Fibroblast of lung (primary cell): ENCODE measurements around the gene SRRM3.

Experiments used
- EZH2 ChIP-seq: IDR thresholded peaks from 2 replicates; pipeline ENCODE4 v1.5.1; 2012; ENCODE audit warnings: low read length, control low read depth, mild to moderate bottlenecking; ENCODE audit errors: missing control alignments
- TF ChIP-seq, protein P1 (sequence below), 2 donors: IDR thresholded peaks in 1 of 2; conservative IDR thresholded peaks in 1 of 2; 1 replicate in 1 of 2; 2 replicates in 1 of 2; pipeline ENCODE4 v1.5.1; 2011 to 2012; ENCODE audit warnings: low read length in 2 of 2, control low read depth in 1 of 2, inconsistent platforms in 1 of 2, low read depth in 1 of 2, mild to moderate bottlenecking in 1 of 2

DNA sequence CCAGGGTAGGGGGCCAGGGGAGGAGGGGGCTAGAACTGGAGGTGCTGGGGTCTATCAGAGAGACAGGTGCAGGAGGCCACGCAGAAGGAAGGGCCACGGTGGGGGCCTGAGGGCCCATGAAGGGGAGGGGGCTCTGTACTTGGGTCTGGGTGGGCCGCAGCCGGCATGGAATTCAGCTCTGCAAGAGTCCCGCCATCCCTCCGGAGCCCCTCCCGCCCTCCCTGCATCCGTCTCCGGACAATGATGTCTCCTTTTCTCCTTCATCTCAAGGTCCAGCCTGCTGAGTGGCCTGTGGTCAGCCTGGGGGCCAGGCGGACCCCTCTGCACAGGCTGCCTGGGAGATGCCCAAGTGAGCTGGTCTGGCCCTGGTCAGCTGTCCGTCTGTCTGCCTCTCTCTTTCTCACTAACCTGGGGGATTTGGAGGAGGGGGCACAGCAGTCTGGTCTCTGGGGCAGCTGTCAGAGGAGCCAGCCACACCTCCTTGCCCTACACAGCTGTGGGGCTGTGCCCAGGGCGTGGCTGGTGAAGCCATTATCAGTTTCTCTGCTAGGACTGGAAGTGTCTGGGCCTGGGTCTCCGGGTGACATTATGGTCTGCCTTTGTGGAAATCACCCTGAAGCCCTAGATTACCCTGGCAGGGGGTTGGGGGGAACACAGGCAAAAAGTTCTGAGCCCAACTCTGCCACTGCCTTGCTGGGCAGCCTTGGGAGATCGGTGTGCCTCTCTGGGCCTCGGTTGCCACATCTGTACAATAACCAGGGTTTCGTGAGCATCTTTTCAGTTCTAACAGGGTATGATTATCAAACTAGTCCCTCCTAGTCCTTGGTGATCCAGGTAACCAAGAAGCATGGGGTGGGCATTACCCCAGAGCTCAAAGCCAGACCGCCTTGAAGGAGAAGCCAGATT lies 81.8 kb downstream of the SRRM3 start:
- peak; percentile 16 for TF ChIP-seq EZH2
- TF ChIP-seq, protein P1, sequence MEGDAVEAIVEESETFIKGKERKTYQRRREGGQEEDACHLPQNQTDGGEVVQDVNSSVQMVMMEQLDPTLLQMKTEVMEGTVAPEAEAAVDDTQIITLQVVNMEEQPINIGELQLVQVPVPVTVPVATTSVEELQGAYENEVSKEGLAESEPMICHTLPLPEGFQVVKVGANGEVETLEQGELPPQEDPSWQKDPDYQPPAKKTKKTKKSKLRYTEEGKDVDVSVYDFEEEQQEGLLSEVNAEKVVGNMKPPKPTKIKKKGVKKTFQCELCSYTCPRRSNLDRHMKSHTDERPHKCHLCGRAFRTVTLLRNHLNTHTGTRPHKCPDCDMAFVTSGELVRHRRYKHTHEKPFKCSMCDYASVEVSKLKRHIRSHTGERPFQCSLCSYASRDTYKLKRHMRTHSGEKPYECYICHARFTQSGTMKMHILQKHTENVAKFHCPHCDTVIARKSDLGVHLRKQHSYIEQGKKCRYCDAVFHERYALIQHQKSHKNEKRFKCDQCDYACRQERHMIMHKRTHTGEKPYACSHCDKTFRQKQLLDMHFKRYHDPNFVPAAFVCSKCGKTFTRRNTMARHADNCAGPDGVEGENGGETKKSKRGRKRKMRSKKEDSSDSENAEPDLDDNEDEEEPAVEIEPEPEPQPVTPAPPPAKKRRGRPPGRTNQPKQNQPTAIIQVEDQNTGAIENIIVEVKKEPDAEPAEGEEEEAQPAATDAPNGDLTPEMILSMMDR (conservative IDR thresholded peaks at IDR 0.05 in 1 of 2, IDR thresholded peaks at IDR 0.05 in 1 of 2; ENCODE audit: low read depth in 1 of 2, low read length in 2 of 2): no peak
